ENCODE data around the gene SPOCD1. TPM values are rescaled to one million over a fixed set of nuclear protein-coding genes. Genes with fewer than 3 reads are reported as not detected.

Gene SPOCD1
- polyA plus RNA-seq, 1 of the 3 experiments (the other 2 are of a cell fraction), result 10.7 TPM

GRCh38 chr1:31757989-31758388 is 57.8 kb downstream of the SPOCD1 start:
- CTCF ChIA-PET, result interaction anchor here (0.8 to 25.0 kb wide), 12 partner anchors 9 to 206 kb away, joined by 3 to 707 read pairs (median 4); partner anchors contain the start of gene PTP4A2
- peaks cover 49 to 65% of the 10 kb centered on the region in 2 experiments for H3K4me1 ChIP-seq (ENCODE audit: control insufficient read depth in 1 of 2, insufficient read depth in 2 of 2, low read depth in 1 of 2, low read length in 1 of 2)

More at GRCh38 chr1:31757989-31758388, 57.8 kb downstream of the SPOCD1 start:
- POLR2A ChIA-PET, result interaction anchor here (0.7 kb wide), 1 partner anchor 56 kb away, joined by 3 read pairs; no protein-coding TSS in a partner anchor
- no peak for DNase-seq
- no peak overlapping the region for H3K4me3 ChIP-seq (ENCODE audit: low read depth in 2 of 2, low read length in 1 of 2)
- 100% methylated on average over 2 of the region's 6 CpGs for WGBS (ENCODE audit: low lambda C conversion rate)
- H3K27ac ChIP-seq (ENCODE audit: low read depth in 2 of 2, low read length in 1 of 2), result no peak overlapping the region
- H3K9ac ChIP-seq, result no peak overlapping the region
- no peaks in the 10 kb centered on the region for H3K27me3 ChIP-seq (ENCODE audit: insufficient read depth)
- no peaks in the 10 kb centered on the region for H3K9me2 ChIP-seq
- H3K36me3 ChIP-seq (replicated peaks in 1 of 2; ENCODE audit: control insufficient read depth in 1 of 2, insufficient read depth in 2 of 2, low read length in 1 of 2), result peaks cover 0 to 2% of the 10 kb centered on the region in 2 experiments
- H4K20me1 ChIP-seq (ENCODE audit: insufficient read depth), result peaks cover 17% of the 10 kb centered on the region; the same call in 1 of the 2 replicates
- H3K79me2 ChIP-seq (ENCODE audit: insufficient read depth), result peaks cover 18% of the 10 kb centered on the region; the same call in 1 of the 2 replicates
- H3F3A ChIP-seq (replicated peaks; ENCODE audit: insufficient read depth), result peaks cover 2% of the 10 kb centered on the region
- H2AFZ ChIP-seq (ENCODE audit: low read depth), result no peak overlapping the region
- no peaks in the 10 kb centered on the region for H3K9me3 ChIP-seq
- TF ChIP-seq REST (IDR thresholded peaks at IDR 0.05; ENCODE audit: low read depth, low read length) (no peak), MEF2A (IDR thresholded peaks at IDR 0.05; ENCODE audit: borderline replicate concordance, low read depth) (no peak), RCOR1 (IDR thresholded peaks at IDR 0.05; ENCODE audit: low read length) (no peak), MXI1 (IDR thresholded peaks at IDR 0.05; ENCODE audit: low read depth, low read length) (no peak), FOXM1 (IDR thresholded peaks at IDR 0.05; ENCODE audit: low read depth) (no peak), RFX5 (IDR thresholded peaks at IDR 0.05; ENCODE audit: low read length) (no peak), SMC3 (IDR thresholded peaks at IDR 0.05; ENCODE audit: low read depth, low read length) (no peak), CHD2 (IDR thresholded peaks at IDR 0.05; ENCODE audit: low read length, partially characterized antibody) (no peak), NFIC (IDR thresholded peaks at IDR 0.05; ENCODE audit: borderline replicate concordance) (no peak), YY1 (IDR thresholded peaks at IDR 0.05; ENCODE audit: low read depth) (no peak), GATA2 (CRISPR knock-in tag; IDR thresholded peaks at IDR 0.05) (no peak), RXRA (IDR thresholded peaks at IDR 0.05; ENCODE audit: borderline replicate concordance, low read depth) (no peak), POLR2AphosphoS5 (IDR thresholded peaks at IDR 0.05; ENCODE audit: low read depth, low read length) (no peak)
- TF ChIP-seq, protein P1, sequence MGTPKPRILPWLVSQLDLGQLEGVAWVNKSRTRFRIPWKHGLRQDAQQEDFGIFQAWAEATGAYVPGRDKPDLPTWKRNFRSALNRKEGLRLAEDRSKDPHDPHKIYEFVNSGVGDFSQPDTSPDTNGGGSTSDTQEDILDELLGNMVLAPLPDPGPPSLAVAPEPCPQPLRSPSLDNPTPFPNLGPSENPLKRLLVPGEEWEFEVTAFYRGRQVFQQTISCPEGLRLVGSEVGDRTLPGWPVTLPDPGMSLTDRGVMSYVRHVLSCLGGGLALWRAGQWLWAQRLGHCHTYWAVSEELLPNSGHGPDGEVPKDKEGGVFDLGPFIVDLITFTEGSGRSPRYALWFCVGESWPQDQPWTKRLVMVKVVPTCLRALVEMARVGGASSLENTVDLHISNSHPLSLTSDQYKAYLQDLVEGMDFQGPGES (IDR thresholded peaks at IDR 0.05; ENCODE audit: low read depth, low read length), result no peak
- TF ChIP-seq, protein P2, sequence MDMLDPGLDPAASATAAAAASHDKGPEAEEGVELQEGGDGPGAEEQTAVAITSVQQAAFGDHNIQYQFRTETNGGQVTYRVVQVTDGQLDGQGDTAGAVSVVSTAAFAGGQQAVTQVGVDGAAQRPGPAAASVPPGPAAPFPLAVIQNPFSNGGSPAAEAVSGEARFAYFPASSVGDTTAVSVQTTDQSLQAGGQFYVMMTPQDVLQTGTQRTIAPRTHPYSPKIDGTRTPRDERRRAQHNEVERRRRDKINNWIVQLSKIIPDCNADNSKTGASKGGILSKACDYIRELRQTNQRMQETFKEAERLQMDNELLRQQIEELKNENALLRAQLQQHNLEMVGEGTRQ (IDR thresholded peaks at IDR 0.05; ENCODE audit: borderline replicate concordance, low read depth, low read length), result no peak
- no peak overlapping the region for H3K4me2 ChIP-seq

Data from SK-N-SH (cell line).